NCI-H2029 treated with DMSO at 0.1 percent for 48 hours (cell line): ENCODE data around the gene CDCA5.
"Not testable (repeated sequence)": the region's sequence is repeated elsewhere in the genome, so short reads cannot be mapped to it uniquely, and the experiment has no call there.

Experiments used
- DNase-seq: peaks from one replicate; lab custom pipeline; 2025; lab: John Stamatoyannopoulos, UW

Gene CDCA5

DNA sequence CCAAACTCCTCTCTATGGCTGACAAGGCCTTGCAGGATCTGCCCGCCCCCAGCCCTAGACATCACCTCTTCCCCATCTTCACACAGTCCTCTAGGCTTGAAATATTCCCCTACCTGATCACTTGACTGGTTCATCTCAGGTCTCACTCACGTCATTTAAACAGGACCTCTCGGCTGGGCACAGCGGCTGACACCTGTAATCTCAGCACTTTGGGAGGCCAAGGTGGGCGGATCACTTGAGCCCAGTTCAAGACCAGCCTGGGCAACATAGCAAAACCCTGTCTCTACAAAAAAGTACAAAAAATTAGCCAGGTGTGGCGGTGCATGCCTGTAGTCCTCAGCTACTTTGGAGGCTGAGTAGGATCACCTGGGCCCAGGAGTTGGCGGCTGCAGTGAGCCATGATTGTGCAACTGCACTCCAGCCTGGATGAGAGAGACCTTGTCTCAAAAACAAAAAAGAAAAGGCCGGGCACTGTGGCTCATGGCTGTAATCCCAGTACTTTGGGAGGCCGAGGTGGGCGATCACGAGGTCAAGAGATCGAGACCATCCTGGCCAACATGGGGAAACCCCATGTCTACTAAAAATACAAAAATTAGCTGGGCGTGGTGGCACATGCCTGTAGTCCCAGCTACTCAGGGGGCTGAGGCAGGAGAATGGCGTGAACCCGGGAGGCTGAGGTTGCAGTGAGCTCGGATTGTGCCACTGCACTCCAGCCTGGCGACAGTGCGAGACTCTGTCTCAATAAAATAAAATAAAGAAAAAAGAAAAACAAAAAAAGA, 35.2 kb upstream of the CDCA5 start:
- DNase-seq = not testable (repeated sequence)

DNA sequence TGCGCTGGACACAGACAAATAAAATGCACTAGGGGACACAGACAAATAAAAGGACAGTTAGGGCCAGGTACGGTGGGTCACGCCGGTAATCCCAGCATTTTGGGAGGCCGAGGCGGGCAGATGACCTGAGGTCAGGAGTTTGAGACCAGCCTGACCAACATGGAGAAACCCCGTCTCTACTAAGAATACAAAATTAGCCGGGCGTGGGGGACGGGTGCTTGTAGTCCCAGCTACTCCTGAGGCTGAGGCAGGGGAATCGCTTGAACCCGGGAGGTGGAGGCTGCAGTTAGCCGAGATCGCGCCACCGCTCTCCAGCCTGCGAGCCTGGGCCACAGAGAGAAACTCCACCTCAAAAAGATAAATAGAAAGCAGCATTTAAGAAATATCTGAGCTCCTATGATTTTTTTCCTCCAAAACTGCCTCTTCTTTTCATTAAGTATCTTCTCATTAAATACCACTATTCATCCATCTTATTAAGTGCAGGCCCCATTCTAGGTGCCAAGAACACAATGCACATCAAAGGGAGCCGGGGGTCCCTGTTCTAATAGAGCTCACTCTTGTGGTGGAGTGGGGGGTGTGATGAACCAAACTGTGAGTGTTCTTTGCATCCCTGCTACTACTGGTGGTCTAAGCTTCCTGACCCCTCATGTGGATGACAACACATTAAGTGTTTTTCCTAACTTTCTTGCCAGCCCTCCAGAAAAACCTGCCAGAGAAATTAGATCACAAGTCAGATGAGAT, 34.4 kb upstream of the CDCA5 start:
- DNase-seq = no peak

DNA sequence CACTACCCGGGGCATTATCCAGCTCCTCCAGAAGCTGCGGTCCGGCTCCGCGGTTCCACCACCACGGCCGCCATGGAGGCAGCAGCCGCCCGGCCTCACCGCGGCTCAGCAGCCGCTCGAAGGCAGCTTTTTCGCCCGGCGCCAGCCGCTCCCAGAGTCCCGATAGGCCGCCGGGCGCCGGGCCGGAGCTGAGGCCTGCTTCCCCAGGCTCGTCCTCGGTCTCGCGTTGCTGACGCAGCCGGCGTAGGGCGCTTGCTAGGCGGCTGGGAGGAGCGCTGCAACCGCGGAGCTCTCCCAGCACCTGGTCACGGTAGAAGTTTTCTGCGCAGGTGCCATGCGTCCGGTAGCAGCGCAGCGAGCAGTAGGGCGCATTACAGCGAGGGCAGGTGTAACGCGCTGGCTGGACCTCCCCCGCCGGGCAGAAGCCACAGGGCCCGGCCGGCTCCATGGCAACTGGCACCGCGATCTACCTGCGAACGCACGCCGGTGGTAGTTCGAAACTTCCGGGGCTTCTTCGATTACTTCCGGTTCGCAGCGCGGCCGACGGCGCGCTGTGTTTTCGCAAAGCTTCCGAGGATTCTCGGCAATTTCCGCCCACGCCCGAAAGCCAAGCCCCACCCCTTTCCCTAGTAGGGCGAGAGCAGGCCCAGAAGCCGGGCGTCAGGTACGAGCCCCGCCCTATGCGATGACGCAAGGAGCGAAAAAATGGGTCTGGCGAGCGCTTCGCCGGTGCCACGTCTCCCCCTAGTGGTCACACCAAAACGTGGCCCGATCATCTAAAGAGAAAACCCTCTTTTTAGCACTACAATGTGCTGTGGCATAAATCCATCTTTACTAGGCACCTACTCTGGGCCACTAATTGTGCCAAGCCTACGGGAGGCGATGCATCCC, 33.6 kb upstream of the CDCA5 start, which contains the start of gene ZNHIT2:
ZNHIT2 (minus strand) TSS at position 496 of the 891 bp plus-strand sequence; CDS start at position 448, 48 bp downstream.
- peak; percentile 93 for DNase-seq

DNA sequence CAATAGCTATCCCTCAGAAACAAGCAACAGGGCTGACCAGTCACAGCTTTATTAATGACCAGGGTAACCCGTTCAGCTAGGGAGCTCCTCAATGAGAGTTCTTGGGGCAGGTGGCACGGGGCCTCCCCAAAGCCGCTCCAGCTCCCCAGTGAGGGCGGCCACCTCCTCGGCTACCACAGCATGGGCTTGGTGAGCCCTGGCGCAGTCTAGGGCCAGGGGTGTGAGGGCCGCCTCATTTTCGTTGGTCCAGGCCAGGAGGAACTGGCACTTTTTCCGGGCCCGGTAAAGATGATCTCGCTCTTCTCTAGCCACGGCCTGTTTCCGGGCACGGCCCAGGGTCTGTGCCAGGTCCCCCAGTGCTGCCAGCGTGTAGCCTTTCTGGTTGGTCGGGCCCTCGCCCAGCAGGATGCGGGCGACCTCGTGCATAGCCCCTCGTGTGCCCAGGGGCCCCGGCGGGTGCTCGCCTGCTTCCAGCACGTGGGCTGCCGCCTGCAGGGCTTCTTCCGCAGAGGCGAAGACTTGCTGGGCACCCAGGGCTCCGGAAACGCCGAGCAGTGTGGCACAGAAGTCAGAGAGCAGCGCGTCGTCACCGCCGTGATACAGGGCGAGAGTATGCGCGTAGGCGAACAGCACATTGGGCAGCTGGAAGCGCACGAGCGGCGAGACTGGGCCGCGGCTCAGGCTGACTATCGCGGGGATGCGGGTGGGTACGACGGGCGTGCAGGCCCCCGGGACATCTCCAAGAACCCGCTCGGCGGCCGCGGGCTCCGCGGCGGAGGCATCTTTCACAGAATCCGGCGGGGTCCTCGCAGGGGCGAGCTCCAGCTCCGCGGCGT, 32.7 kb upstream of the CDCA5 start:
- DNase-seq = no peak

DNA sequence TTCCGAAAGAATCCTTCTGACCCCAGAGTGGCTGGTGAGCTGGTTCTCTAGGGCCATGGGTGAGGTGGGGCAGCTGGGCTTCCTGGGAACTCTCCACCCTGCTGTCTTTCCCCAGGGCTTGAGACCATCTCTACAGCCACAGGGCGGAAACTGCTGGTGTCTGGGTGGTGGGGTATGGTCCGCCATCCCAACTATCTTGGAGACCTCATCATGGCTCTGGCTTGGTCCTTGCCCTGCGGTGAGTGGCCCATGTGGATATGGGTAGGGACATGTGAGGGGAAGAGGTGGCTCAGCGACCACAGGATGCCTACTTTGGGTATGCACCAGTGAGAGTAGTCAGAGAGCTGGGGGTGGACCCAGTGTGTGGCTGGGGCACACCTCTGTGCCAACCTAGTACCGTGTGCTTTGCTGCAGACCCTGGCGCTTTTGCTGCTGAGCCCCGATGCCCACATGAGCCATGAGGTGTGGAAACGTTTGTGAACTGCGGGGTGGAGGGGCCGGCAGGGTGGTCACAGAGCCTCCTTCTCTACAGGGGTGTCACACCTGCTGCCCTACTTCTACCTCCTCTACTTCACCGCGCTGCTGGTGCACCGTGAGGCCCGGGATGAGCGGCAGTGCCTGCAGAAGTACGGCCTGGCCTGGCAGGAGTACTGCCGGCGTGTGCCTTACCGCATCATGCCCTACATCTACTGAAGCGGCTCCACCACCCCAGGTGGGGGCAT, 31.7 kb upstream of the CDCA5 start:
- no peak for DNase-seq

DNA sequence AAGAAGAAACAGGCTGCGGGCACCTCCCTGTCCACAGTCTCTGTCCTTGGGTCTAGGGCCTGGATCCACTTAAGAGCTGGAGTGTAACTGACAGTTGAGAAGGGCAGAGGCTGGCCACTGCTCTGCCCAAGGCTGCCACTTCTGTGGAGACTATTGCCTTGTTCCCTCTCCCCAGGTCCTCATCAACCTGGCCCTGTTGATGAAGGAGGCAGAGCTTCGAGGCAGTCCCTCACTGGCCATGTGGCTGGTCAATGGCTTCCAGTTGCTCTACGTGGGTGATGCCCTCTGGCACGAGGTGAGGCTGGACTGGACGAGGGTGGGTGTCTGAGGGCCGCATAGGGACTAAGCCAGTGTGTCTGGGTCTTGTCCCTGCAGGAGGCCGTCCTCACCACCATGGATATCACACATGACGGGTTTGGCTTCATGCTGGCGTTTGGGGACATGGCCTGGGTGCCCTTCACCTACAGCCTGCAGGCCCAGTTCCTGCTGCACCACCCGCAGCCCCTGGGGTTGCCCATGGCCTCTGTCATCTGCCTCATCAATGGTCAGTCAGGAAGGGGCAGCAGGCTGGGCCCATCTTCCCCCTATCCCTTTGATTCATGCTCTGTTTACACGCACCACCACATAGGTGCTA, 30.8 kb upstream of the CDCA5 start:
- no peak for DNase-seq

DNA sequence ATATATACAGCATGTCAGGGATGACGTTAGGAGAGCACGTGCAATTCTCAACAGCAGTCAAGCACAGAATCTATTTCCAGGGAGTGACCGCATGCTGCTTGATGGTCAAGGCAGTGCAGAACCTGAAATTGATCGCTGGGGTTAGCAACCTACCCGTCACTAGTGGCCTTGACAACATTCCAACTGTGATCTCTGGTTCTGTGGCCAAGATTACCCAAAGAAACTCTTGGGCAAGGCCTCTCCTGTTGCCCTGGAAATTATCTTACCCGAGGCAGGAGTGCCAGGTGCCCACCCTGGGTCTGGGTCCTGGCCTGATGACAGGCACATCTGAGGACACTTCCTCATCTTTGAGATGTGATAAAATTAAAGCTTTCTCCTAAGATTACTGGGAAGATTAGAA, 30.0 kb upstream of the CDCA5 start:
- no peak for DNase-seq

DNA sequence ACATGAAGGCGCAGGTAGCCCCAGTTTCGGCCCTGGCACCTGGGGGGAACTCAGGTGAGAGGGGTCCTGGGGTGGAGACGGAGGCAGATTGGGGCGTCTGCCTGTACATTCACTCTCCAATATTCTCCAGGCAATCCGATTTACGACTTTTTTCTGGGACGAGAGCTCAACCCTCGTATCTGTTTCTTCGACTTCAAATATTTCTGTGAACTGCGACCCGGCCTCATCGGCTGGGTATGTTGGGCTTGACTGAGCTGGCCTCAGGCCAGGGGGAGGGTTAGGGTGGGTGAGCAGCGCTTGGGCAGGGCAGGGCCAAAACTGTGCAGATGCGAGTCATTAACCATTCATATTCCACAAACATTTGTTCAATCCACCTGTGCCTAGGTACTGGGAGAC, 29.5 kb upstream of the CDCA5 start:
- no peak for DNase-seq

DNA sequence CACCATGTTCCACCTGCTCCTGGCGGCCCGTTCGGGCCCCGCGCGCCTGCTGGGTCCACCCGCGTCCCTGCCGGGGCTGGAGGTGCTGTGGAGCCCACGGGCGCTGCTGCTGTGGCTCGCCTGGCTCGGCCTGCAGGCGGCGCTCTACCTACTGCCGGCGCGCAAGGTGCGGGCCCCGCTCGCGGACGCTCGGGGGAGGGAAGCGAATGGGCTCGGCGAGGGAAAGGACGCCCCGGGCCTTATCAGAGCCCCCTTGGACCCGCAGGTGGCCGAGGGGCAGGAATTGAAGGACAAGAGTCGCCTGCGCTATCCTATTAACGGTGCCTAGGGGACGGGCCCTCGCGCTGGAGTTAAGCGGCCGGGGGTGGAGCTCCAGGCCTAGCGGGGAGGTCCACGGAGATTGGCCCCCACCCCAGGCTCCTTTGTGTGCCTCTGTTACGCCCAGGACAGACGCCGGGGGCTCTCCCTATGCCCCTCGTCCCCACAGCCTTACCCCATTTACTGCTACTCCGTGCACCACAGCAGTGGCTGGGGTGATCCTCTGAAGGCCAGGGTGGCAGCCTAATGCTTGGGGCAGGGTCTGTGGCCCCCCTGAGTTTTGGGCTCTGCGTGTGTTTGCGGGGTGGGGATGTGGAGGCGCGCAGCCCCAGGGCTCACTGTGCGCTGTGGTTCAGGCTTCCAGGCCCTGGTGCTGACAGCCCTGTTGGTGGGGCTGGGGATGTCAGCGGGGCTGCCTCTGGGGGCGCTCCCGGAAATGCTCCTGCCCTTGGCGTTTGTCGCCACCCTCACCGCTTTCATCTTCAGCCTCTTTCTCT, 28.9 kb upstream of the CDCA5 start:
- no peak for DNase-seq

DNA sequence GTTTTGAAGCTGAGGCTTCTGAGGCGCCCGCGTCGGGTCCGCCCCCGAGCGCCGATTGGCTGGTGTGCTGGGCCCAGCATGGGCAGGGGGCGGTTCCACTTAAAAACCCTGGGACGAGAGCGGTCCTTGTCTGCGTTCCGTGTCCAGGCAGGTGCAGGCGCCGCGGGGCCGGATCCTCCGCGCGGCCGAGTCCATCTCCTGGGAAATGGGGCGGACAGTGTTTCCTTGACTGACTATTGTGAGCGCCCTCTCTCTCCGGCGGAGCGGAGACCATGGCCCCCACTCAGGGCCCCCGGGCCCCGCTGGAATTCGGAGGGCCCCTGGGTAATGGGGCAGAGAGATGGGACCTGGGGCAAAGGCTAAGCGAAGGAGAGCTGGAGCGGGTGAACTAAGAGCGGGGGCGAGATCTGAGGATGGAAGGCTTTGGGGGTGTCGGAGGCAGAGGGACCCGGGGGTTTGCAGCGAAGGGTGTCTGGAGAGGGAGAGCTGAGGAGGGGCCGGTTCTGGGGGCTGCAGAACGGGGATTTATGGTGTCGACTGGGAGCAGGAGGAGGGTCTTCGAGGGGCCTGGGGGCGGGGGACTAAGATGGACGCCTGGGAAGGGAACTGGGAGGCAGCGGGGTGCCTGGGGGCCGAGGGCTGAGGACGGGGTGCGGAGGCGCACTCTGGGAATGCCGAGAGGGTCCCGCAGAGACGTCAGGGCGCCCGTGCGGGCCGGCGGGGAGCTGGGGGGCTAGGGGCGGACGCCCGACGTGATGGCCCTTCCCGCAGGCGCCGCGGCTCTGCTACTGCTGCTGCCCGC, 28.1 kb upstream of the CDCA5 start, which contains the start of gene TM7SF2:
TM7SF2 (plus strand) TSS at position 129 of the 802 bp plus-strand sequence; CDS start at position 273, 144 bp downstream.
- DNase-seq = peak; percentile 57

DNA sequence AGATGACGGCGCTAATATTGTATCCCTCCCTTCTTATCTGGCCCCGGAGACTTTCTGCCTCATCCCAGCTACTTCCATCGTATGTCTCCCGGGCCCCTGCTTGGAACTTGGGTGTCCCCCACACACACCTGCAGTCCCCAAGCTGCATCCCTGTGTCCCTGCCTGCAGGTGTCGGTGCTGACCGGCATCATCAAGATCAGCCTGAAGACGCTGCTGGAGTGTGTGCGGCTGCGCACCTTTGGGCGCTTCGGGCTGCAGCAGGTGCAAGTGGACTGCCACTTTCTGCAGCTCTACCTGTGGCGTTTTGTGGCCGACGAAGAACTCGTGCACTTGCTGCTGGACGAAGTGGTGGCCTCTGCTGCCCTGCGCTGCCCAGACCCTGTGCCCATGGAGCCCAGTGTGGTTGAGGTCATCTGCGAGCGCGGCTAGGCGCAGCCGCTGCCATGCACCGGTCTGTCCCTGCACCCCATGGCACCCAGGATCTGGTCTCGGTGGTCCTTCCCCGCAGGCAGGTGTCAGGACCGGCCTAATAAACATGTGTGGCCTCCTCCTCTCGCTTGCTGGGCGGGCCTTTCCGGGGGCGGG, 27.4 kb upstream of the CDCA5 start:
- DNase-seq = no peak

DNA sequence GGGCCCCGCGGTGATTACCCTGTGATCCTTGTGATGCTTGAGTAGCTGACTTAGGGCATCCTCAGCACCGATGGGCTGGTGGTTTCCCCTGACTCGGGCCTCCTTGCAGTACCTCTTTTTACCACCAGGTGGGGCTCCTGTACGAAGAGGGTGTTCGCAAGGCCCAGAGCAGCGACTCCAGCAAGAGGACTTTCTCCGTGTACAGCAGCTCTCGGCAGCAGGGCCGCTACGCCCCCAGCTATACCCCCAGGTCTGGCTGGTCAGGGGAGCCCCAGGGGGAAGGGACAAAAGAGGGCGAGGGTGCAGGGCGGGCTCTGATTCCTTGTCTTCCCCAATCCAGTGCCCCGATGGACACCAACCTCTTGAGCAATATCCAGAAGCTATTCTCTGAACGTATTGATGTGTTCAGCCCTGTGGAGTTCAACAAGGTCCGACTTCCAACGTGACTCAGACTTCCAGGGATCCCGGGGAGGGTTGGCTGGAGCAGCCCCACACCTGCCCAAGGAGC, 26.6 kb upstream of the CDCA5 start:
- DNase-seq = peak; percentile 72

DNA sequence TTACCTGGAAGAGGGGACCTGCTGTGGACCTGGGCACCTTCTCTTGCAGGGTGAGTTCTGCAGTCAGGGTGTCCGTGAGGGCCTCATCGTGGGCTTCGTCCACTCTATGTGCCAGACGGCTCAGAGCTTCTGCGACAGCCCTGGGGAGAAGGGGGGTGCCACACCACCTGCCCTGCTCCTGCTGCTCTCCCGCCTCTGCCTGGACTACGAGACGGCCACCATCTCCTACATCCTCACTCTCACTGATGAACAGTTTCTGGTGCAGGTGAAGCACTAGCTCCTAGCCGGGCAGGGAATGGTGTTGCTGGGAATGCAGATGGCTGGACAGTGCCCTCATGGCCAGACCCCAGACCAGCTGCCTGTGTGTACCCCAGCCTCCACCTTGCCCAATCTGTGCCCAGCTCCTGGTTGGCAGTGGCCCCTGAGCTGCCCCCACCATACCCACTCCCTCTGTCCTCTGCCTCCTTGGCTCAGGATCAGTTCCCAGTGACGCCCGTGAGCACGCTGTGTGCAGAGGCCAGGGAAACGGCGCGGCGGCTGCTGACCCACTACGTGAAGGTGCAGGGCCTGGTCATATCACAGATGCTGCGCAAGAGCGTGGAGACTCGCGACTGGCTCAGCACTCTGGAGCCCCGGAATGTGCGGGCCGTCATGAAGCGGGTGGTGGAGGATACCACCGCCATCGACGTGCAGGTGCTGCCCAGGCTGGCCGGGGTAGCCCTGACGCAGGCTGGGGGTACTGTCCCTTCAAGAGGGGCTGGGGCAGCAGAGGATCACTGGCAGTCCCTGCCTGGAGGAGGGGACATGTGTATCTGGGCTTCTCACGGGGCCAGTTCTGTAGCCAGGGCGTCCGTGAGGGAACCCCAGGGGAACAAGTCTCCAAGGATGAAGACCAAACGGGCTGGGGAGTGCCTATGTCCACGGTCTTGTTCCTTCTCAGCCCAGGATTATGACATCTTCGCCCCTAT, 25.7 kb upstream of the CDCA5 start:
- no peak for DNase-seq

DNA sequence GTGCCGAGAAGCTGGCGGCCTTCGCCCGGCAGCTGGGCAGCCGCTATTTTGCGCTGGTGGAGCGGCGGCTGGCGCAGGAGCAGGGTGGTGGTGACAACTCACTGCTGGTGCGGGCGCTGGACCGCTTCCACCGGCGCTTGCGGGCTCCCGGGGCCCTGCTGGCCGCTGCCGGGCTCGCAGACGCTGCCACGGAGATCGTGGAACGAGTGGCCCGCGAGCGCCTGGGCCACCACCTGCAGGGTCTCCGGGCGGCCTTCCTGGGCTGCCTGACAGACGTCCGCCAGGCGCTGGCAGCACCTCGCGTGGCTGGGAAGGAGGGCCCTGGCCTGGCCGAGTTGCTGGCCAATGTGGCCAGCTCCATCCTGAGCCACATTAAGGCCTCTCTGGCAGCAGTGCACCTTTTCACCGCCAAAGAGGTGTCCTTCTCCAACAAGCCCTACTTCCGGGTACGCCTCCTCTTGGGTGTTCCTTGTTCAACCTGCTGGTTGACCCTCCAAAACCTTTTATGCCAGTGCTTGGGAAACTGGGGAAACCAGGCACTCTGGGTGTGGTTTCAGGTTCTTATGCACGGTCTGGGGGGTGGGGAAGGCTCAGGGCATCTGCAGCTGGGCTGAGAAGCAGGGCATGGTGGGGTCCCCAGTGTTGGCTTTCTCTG, 24.8 kb upstream of the CDCA5 start:
- DNase-seq = no peak

DNA sequence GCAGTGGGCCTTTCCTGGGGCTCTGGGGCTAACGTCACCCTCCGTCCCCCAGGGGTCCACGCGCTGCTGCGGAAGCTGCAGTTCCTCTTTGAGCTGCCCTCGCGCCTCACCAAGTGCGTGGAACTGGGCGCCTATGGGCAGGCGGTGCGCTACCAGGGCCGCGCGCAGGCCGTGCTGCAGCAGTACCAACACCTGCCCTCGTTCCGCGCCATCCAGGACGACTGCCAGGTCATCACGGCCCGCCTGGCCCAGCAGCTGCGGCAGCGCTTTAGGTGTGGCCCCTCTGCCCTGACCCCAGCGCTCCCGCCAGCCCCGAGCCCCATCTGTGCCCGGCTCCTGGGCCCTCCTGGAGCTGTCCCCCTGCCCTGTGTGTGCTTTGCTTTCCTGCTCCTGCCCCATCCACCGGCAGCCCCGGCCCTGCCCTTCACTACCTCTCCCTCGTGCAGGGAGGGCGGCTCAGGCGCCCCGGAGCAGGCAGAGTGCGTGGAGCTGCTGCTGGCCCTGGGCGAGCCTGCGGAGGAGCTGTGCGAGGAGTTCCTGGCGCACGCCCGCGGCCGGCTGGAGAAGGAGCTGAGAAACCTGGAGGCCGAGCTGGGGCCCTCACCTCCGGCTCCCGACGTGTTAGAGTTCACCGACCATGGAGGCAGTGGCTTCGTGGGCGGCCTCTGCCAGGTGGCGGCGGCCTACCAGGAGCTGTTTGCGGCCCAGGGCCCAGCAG, 24.1 kb upstream of the CDCA5 start:
- DNase-seq = no peak
